Endodermal cell (in vitro differentiated cells): ENCODE measurements around the gene ANKFY1. TPM values are rescaled to one million over a fixed set of nuclear protein-coding genes. Genes with fewer than 3 reads are reported as not detected.

Source experiments
- DNase-seq: peaks from one replicate; pipeline ENCODE4 v3.0.0-alpha.2; 2017
- H3K27ac ChIP-seq: 2 replicates; pipeline ENCODE4 v1.5.1; 2013; ENCODE audit warnings: mild to moderate bottlenecking, low read depth, low read length, moderate library complexity
- H3K27me3 ChIP-seq: 2 replicates; pipeline ENCODE4 v1.6.1; 2013; ENCODE audit warnings: mild to moderate bottlenecking, low read length, moderate library complexity; ENCODE audit not compliant: insufficient read depth, control insufficient read depth, poor library complexity, severe bottlenecking
- H3K36me3 ChIP-seq: 2 replicates; pipeline ENCODE4 v1.7.0; 2013; ENCODE audit warnings: mild to moderate bottlenecking, low read length, moderate library complexity; ENCODE audit not compliant: control insufficient read depth, insufficient read depth
- H3K4me1 ChIP-seq: one replicate; pipeline ENCODE4 v1.7.0; 2013; ENCODE audit warnings: low read length; ENCODE audit not compliant: control insufficient read depth, insufficient read depth
- H3K4me3 ChIP-seq: 2 replicates; pipeline ENCODE4 v1.5.1; 2013; ENCODE audit warnings: mild to moderate bottlenecking, low read length, moderate library complexity
- H3K9ac ChIP-seq: 2 replicates; pipeline ENCODE4 v1.6.1; 2013; ENCODE audit warnings: mild to moderate bottlenecking, low read length, moderate library complexity; ENCODE audit not compliant: poor library complexity, severe bottlenecking; ENCODE audit errors: extremely low read depth
- H3K9me3 ChIP-seq: 2 replicates; pipeline ENCODE4 v1.6.1; 2013; ENCODE audit warnings: mild to moderate bottlenecking, low read length, moderate library complexity; ENCODE audit not compliant: control insufficient read depth
- H3K27ac Mint-ChIP-seq: 2 replicates; pipeline ENCODE4 v1.8.0; 2020; ENCODE audit warnings: mixed read lengths
- H3K27me3 Mint-ChIP-seq: 2 replicates; pipeline ENCODE4 v1.8.0; 2021; ENCODE audit warnings: mild to moderate bottlenecking, mixed read lengths; ENCODE audit not compliant: insufficient read depth
- H3K36me3 Mint-ChIP-seq: 2 replicates; pipeline ENCODE4 v1.8.0; 2020; ENCODE audit warnings: low read depth, mixed read lengths
- H3K4me1 Mint-ChIP-seq: 2 replicates; pipeline ENCODE4 v1.8.0; 2020; ENCODE audit warnings: mixed read lengths
- H3K4me3 Mint-ChIP-seq: 2 replicates; pipeline ENCODE4 v1.8.0; 2020; ENCODE audit warnings: mild to moderate bottlenecking, moderate library complexity, mixed read lengths
- H3K9me3 Mint-ChIP-seq: 2 replicates; pipeline ENCODE4 v1.8.0; 2020; ENCODE audit warnings: mild to moderate bottlenecking, mixed read lengths
- CTCF ChIP-seq: fragments of 200-600 bp; sonication (generic); conservative IDR thresholded peaks from 2 replicates; pipeline ENCODE4 v1.5.0; 2021; ENCODE audit warnings: antibody characterized with exemption, mild to moderate bottlenecking
- WGBS, 2 experiments: methylation state at CpG; one replicate each; pipeline versions ENCODE4 v1.1.5 to v1.1.7; 2013; ENCODE audit warnings: missing lambda C conversion rate in 2 of 2, mixed read lengths in 1 of 2; ENCODE audit not compliant: insufficient coverage in 1 of 2, insufficient read length in 1 of 2; 5-methylcytosine and 5-hydroxymethylcytosine counted together
- total RNA-seq, 2 donors: library from RNA; stranded (reverse); fragmentation: NEBNext Ultra II Directional in 1 of 2; extraction: Animal tissue kit (Norgen Biotek cat#: 25700) in 1 of 2; gene quantifications; 2 replicates in 1 of 2; 3 replicates in 1 of 2; pipeline ENCODE4 v1.2.1, GENCODE V29; 2021

ANKFY1 gene
- total RNA-seq, 2 donors from 2014 or later, result 48.0 to 62.4 TPM

- Mint-ChIP-seq H3K27ac (peak overlapping the region; percentile 76), H3K36me3 (peaks cover 46% of the 10 kb centered on the region), H3K27me3 (no peaks in the 10 kb centered on the region), H3K9me3 (peaks cover 2% of the 10 kb centered on the region), H3K4me1 (peaks cover 5% of the 10 kb centered on the region), H3K4me3 (no peak overlapping the region)
- Histone ChIP-seq H3K36me3 (peaks cover 63% of the 10 kb centered on the region), H3K9me3 (no peaks in the 10 kb centered on the region), H3K9ac (no peak overlapping the region), H3K27ac (no peak overlapping the region), H3K4me1 (no peaks in the 10 kb centered on the region), H3K4me3 (no peak overlapping the region), H3K27me3 (no peaks in the 10 kb centered on the region)
- no peak for TF ChIP-seq CTCF
- WGBS, 2 experiments, result 93 to 96% methylated on average over 29 to 47 of the region's 47 CpGs
- DNase-seq, result no peak
Observed at GRCh38 chr17:4221899-4222659, 41.7 kb downstream of the ANKFY1 start.

DNA sequence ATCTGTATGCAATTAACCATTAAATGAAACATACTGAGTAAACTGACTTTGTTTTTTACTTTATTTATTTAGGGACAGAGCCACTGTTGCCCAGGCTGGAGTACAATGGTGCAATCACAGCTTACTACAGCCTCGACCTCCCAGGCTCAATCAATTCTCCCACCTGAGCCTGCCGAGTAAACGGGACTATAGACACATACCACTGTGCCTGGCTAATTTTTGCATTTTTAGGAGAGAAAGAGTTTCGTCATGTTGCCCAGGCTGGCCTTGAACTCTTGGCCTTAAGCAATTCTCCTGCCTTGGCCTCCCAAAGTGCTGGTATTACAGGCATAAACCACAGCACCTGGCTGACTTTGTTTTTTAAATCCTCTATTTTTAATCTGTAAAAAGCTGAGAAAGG, 42.6 kb downstream of the ANKFY1 start:
- Mint-ChIP-seq H3K4me1 (peaks cover 5% of the 10 kb centered on the region), H3K27ac (no peak overlapping the region), H3K9me3 (peaks cover 2% of the 10 kb centered on the region), H3K36me3 (peaks cover 38% of the 10 kb centered on the region), H3K4me3 (no peak overlapping the region), H3K27me3 (no peaks in the 10 kb centered on the region)
- Histone ChIP-seq H3K4me3 (no peak overlapping the region), H3K27ac (no peak overlapping the region), H3K36me3 (peaks cover 64% of the 10 kb centered on the region), H3K27me3 (no peaks in the 10 kb centered on the region), H3K9ac (no peak overlapping the region), H3K4me1 (no peaks in the 10 kb centered on the region), H3K9me3 (no peaks in the 10 kb centered on the region)
- TF ChIP-seq CTCF, result no peak
- 96 to 97% methylated on average over 4 of the region's 4 CpGs for whole genome bisulfite sequencing, 2 experiments
- no peak for DNase-seq

DNA sequence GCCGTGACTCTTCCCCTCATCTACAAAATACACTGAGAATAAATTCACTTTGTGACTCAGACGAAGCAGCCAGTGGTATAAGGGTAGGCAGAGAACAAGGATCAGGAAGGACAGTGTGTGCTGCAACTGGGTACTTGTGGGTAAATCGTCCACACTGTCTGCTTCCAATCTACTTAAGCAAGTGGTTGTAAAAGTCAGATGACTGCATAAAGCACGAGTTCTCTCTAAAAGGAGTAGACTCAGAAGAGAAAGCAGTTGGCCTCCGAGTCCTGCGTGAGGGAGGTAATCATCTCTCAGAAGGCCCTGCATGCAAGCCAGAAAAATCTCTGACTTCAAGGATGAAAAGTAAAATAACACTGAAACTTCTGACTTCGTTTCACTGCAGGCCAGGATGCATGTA, 43.1 kb downstream of the ANKFY1 start:
- TF ChIP-seq CTCF, result no peak
- H3K4me1 Mint-ChIP-seq, result peaks cover 6% of the 10 kb centered on the region
- Histone ChIP-seq H3K27me3 (no peaks in the 10 kb centered on the region), H3K36me3 (peaks cover 64% of the 10 kb centered on the region), H3K4me3 (no peak overlapping the region), H3K9ac (no peak overlapping the region), H3K9me3 (no peaks in the 10 kb centered on the region), H3K4me1 (no peaks in the 10 kb centered on the region), H3K27ac (no peak overlapping the region)
- H3K27me3 Mint-ChIP-seq, result no peaks in the 10 kb centered on the region
- H3K36me3 Mint-ChIP-seq, result peaks cover 40% of the 10 kb centered on the region
- WGBS, 2 experiments, result 91 to 93% methylated on average over 6 to 7 of the region's 7 CpGs
- peak overlapping the region; percentile 83 for H3K27ac Mint-ChIP-seq
- no peak overlapping the region for H3K4me3 Mint-ChIP-seq
- DNase-seq, result no peak
- H3K9me3 Mint-ChIP-seq, result peaks cover 2% of the 10 kb centered on the region
